Spleen (tissue), 11 donors: Measurements from ENCODE around the gene YIPF2. TPM values are rescaled to one million over a fixed set of nuclear protein-coding genes. Genes with fewer than 3 reads are reported as not detected.

Source experiments
- DNase-seq: peaks from one replicate; pipeline ENCODE4 v3.0.0-alpha.2; 2020
- H3K27ac ChIP-seq, 8 donors: fragments of 200-600 bp; sonication (generic) in 7 of 8; 1 replicate in 4 of 8; 2 replicates in 4 of 8; pipeline versions ENCODE4 v1.5.0 to v1.8.0; 2016 to 2021; ENCODE audit warnings: inconsistent platforms in 4 of 8, mild to moderate bottlenecking in 4 of 8, moderate library complexity in 1 of 8
- H3K27me3 ChIP-seq, 7 donors: fragments of 200-600 bp; sonication (generic) in 6 of 7; replicated peaks in 1 of 7; 1 replicate in 4 of 7; 2 replicates in 3 of 7; pipeline versions ENCODE4 v1.5.0 to v1.8.0; 2016 to 2021; ENCODE audit warnings: inconsistent platforms in 3 of 7, mild to moderate bottlenecking in 1 of 7
- H3K36me3 ChIP-seq, 6 donors: fragments of 200-600 bp; sonication (generic) in 5 of 6; 1 replicate in 4 of 6; 2 replicates in 2 of 6; pipeline versions ENCODE4 v1.5.0 to v1.8.0; 2016 to 2021; ENCODE audit warnings: inconsistent platforms in 2 of 6
- H3K4me1 ChIP-seq, 6 donors: fragments of 200-600 bp; sonication (generic) in 5 of 6; 1 replicate in 3 of 6; 2 replicates in 3 of 6; pipeline versions ENCODE4 v1.5.0 to v1.8.0; 2016 to 2021; ENCODE audit warnings: inconsistent platforms in 3 of 6
- H3K4me3 ChIP-seq, 8 donors: fragments of 200-600 bp; sonication (generic) in 7 of 8; 1 replicate in 4 of 8; 2 replicates in 4 of 8; pipeline versions ENCODE4 v1.5.0 to v1.8.0; 2016 to 2021; ENCODE audit warnings: inconsistent platforms in 4 of 8, mild to moderate bottlenecking in 4 of 8, moderate library complexity in 2 of 8
- H3K9me3 ChIP-seq, 8 donors: fragments of 200-600 bp; sonication (generic) in 7 of 8; 1 replicate in 4 of 8; 2 replicates in 4 of 8; pipeline versions ENCODE4 v1.5.0 to v1.8.0; 2016 to 2021; ENCODE audit warnings: inconsistent platforms in 4 of 8
- POLR2A ChIP-seq, 3 donors: fragments of 450-650 bp; IDR thresholded peaks; one replicate each; pipeline ENCODE4 v1.5.1; 2017; ENCODE audit warnings: antibody characterized with exemption in 3 of 3, mild to moderate bottlenecking in 1 of 3
- POLR2AphosphoS5 ChIP-seq, 3 donors: sonication (generic); formaldehyde crosslinking; IDR thresholded peaks; one replicate each; pipeline ENCODE4 v1.5.1; 2017; ENCODE audit warnings: antibody characterized with exemption in 3 of 3
- WGBS, 5 donors: extraction: QIAGEN DNeasy Blood & Tissue Kit in 3 of 5; methylation state at CpG; one replicate each; pipeline versions ENCODE4 v1.1.5 to v1.1.7; 2013 to 2018; 5-methylcytosine and 5-hydroxymethylcytosine counted together
- intact Hi-C: fragments of 100-400 bp; cut with DNase I; formaldehyde crosslinking; loops from one replicate; pipeline ENCODE4 v1.15.0; 2023; ENCODE audit warnings: low total_unique reads
- polyA plus RNA-seq, 3 donors: library from polyadenylated mRNA; stranded (reverse); fragments of 200-250 nt; gene quantifications; one replicate each; pipeline ENCODE4 v1.2.1, GENCODE V29; 2013
- total RNA-seq, 7 donors: library from RNA; depleted of rRNA in 3 of 7; stranded (reverse); fragments of >200 nt in 3 of 7; fragmentation: NEBNext Ultra II Directional in 4 of 7; extraction: Animal tissue kit (Norgen Biotek cat#: 25700) in 4 of 7; gene quantifications; one replicate each; pipeline versions ENCODE4 v1.1.0 to v1.2.1, GENCODE V29; 2016 to 2021
- TF ChIP-seq, protein P1 (sequence below), 11 experiments: fragments of 200-600 bp in 7 of 11; fragments of 450-650 bp in 4 of 11; sonication (generic) in 4 of 11; IDR thresholded peaks in 8 of 11; conservative IDR thresholded peaks in 3 of 11; 1 replicate in 7 of 11; 2 replicates in 4 of 11; pipeline versions ENCODE4 v1.4.0 to v1.8.0; 2016 to 2021; ENCODE audit warnings: antibody characterized with exemption in 11 of 11, inconsistent platforms in 4 of 11, mild to moderate bottlenecking in 1 of 11
- donor health status: healthy with polysubstance abuse.
- donor health status: DM: no; HTN: no; CAD: no; lungs with moderate emphysema.
- donor health status: DM: no; HTN: no; CAD: no.
- donor health status: Bipolar disorder and iron deficiency.
- donor health status: healthy.
- donor health status: DM: no; HTN: no; CAD: no.
- donor health status: DM: yes; HTN: yes; CAD: no.

YIPF2 gene
- total and polyA plus RNA-seq, 10 donors = 12.5 to 42.3 (median 27.6) TPM

DNA sequence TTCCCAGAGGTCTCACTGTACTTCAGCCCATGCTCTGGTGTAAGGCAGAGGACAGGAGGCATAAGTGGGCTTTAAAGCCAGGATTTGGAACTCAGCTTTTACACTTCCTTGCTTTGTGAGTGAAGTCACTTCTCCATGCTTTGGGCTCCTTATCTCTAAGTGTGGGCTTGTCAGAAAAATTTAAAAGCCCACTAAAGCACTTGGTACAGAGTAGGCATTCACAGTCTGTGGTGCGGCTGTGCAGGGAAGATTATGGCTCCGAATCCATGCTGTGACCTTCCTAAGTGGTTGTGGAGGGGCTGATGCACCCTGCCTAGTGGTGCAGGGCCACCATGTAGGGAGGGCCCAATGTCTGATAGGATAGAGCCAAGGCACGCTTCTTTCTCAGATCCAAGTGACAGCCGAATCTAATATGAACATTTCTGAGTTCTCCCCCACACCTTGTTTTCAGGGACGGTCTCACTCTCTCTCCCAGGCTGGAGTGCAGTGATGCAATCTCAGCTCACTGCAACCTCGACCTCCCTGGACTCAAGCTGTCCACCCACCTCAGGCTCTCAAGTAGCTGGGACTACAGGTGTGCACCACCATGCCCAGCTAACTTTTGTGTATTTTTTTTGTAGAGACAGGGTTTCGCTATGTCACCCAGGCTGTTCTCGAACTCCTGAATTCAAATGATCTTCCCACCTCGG is 7.1 kb upstream of the YIPF2 start:
- no peak overlapping the region for H3K4me3 ChIP-seq
- TF ChIP-seq POLR2A (IDR thresholded peaks at IDR 0.05) (no peak), POLR2AphosphoS5 (IDR thresholded peaks at IDR 0.05) (no peak)
- TF ChIP-seq, protein P1, sequence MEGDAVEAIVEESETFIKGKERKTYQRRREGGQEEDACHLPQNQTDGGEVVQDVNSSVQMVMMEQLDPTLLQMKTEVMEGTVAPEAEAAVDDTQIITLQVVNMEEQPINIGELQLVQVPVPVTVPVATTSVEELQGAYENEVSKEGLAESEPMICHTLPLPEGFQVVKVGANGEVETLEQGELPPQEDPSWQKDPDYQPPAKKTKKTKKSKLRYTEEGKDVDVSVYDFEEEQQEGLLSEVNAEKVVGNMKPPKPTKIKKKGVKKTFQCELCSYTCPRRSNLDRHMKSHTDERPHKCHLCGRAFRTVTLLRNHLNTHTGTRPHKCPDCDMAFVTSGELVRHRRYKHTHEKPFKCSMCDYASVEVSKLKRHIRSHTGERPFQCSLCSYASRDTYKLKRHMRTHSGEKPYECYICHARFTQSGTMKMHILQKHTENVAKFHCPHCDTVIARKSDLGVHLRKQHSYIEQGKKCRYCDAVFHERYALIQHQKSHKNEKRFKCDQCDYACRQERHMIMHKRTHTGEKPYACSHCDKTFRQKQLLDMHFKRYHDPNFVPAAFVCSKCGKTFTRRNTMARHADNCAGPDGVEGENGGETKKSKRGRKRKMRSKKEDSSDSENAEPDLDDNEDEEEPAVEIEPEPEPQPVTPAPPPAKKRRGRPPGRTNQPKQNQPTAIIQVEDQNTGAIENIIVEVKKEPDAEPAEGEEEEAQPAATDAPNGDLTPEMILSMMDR (IDR thresholded peaks at IDR 0.05 in 8 of 11, conservative IDR thresholded peaks at IDR 0.05 in 3 of 11) = no peak
- intact Hi-C loops = no loop called here
- H3K9me3 ChIP-seq = no peaks in the 10 kb centered on the region
- peaks cover 2 to 36% (median 16%) of the 10 kb centered on the region in 6 donors for H3K4me1 ChIP-seq
- no peak overlapping the region for H3K27ac ChIP-seq
- 85 to 94% (median 91%) methylated on average over 9 of the region's 9 CpGs for WGBS, 5 donors
- H3K27me3 ChIP-seq = no peaks in the 10 kb centered on the region
- peaks cover 0 to 35% (median 9%) of the 10 kb centered on the region in 6 donors for H3K36me3 ChIP-seq
- DNase-seq = no peak

DNA sequence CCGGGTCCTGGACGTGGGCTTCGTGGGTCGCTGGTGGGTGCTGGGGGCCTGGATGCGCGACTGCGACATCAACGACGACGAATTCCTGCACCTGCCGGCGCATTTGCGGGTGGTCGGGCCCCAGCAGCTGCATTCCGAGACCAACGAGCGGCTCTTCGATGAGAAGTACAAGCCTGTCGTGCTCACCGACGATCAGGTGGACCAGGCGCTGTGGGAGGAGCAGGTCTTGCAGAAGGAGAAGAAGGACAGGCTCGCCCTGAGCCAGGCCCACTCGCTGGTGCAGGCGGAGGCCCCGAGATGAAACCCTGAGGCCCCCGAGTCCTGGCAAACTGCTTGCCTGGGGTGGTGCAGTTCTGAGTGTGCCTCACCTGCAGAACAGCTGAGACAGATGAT is 959 bp upstream of the YIPF2 start:
- Histone ChIP-seq H3K27ac (peak overlapping the region in 6 of 8 donors; percentile 83 to 92 (median 86)), H3K36me3 (peaks cover 0 to 60% (median 10%) of the 10 kb centered on the region in 6 donors), H3K4me1 (peaks cover 14 to 51% (median 37%) of the 10 kb centered on the region in 6 donors), H3K4me3 (peak overlapping the region; percentile 79 to 100 (median 98)), H3K27me3 (no peaks in the 10 kb centered on the region), H3K9me3 (no peaks in the 10 kb centered on the region)
- TF ChIP-seq, protein P1 (IDR thresholded peaks at IDR 0.05 in 8 of 11, conservative IDR thresholded peaks at IDR 0.05 in 3 of 11) = no peak
- no peak for TF ChIP-seq POLR2AphosphoS5 (IDR thresholded peaks at IDR 0.05)
- TF ChIP-seq POLR2A (IDR thresholded peaks at IDR 0.05) = no peak
- peak; percentile 78 for DNase-seq
- intact Hi-C loops = no loop called here
- WGBS, 5 donors = 7 to 32% (median 14%) methylated on average over 3 to 27 of the region's 27 CpGs

DNA sequence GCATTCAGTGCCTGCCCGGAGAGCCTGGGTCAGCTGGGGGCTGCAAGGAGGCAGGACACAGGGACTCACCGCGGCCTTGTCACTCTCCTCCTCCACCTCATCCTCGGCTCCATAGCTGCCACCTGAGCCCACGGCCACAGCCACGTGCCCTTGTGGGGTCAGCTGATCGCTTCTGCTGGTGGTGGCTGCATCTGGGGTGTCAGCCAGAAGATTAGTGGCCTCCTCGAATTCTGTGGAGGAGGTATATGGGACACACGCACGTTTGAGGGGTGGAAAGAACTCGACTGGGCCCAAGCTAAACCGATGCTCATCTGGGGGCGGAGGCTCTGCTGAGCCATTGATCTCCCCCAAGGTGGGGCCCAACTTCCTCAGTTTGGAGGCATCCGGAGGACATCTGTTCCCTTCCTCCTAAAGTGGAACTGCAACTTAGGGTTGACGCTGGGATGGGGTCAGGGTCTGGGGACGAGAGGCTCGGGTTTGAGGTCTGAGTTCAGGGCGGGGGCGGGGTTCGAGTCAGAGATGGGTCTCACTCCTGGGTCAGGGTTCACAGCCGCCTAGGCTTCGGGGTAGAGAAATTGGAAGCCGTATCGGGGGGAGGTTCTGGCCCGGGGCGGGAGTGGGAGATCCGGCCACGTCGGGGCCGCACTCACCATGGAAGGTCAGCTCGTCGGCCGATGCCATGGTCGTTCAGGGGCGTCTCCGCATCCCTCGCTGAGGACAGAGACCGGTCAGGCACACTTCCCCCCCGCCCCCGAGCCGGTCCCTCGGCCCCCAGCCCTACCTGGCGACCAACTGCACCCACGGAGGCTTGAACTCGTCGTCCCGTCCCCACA is 493 bp downstream of the YIPF2 start:
- peak overlapping the region; percentile 73 to 92 (median 86) for H3K27ac ChIP-seq
- WGBS, 5 donors = 8 to 12% (median 10%) methylated on average over 20 to 47 of the region's 47 CpGs
- intact Hi-C loops = no loop called here
- H3K36me3 ChIP-seq = peaks cover 0 to 64% (median 19%) of the 10 kb centered on the region in 6 donors
- H3K4me3 ChIP-seq = peak overlapping the region; percentile 79 to 100 (median 98)
- no peaks in the 10 kb centered on the region for H3K9me3 ChIP-seq
- no peak for DNase-seq
- H3K27me3 ChIP-seq = no peaks in the 10 kb centered on the region
- peaks cover 14 to 51% (median 37%) of the 10 kb centered on the region in 6 donors for H3K4me1 ChIP-seq
- TF ChIP-seq POLR2AphosphoS5 (IDR thresholded peaks at IDR 0.05) = no peak
- no peak for TF ChIP-seq POLR2A (IDR thresholded peaks at IDR 0.05)
- TF ChIP-seq, protein P1 (IDR thresholded peaks at IDR 0.05 in 8 of 11, conservative IDR thresholded peaks at IDR 0.05 in 3 of 11) = no peak

DNA sequence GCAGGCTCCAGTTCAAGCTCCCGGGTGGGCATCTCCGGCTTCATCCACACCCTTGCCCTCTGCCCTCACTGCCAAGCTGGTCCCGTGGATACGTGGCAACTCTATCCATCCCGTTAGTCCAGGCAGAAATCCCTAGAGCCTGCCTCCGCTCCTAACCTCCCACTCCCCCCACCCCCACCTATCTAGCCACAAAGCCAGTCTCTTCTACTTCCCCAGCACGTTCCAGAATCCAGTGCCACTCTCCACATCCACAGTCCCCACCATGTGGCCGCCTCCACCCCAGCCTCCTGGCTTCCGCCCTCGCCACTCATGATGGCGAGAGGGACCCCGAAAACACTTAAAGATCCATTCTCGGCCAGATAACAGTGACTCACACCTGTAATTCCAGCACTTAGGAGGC is 3.8 kb downstream of the YIPF2 start:
- DNase-seq = no peak
- Histone ChIP-seq H3K36me3 (peaks cover 0 to 64% (median 47%) of the 10 kb centered on the region in 6 donors), H3K4me1 (peaks cover 10 to 21% (median 18%) of the 10 kb centered on the region in 6 donors), H3K27me3 (no peaks in the 10 kb centered on the region), H3K27ac (no peak overlapping the region), H3K4me3 (no peak overlapping the region), H3K9me3 (no peaks in the 10 kb centered on the region)
- WGBS, 5 donors = 89 to 95% (median 92%) methylated on average over 13 of the region's 13 CpGs
- intact Hi-C loops = no loop called here
- TF ChIP-seq, protein P1 (IDR thresholded peaks at IDR 0.05 in 8 of 11, conservative IDR thresholded peaks at IDR 0.05 in 3 of 11) = no peak
- no peak for TF ChIP-seq POLR2A (IDR thresholded peaks at IDR 0.05)
- TF ChIP-seq POLR2AphosphoS5 (IDR thresholded peaks at IDR 0.05) = no peak
